MM.1S (cell line): ENCODE measurements around the gene ACAP1.
A peak's percentile ranks its signal among the peaks of the same experiment; 100 is the strongest.

Experiments
- DNase-seq: peaks from one replicate; pipeline ENCODE4 v3.0.0-alpha.2; 2015
- H2AFZ ChIP-seq: fragments of 300-600 bp; sonication (generic); 2 replicates; pipeline ENCODE4 v1.6.0; 2016; ENCODE audit warnings: antibody characterized with exemption, low read length
- H3F3A ChIP-seq: fragments of 300-600 bp; sonication (generic); 2 replicates; pipeline ENCODE4 v1.6.1; 2016; ENCODE audit warnings: mild to moderate bottlenecking, antibody characterized with exemption, low read length, moderate library complexity, mixed read lengths; ENCODE audit not compliant: insufficient read depth
- H3K27ac ChIP-seq: fragments of 300-600 bp; sonication (generic); 2 replicates; pipeline ENCODE4 v1.5.1; 2016; ENCODE audit warnings: mild to moderate bottlenecking, low read length
- H3K27me3 ChIP-seq: fragments of 300-600 bp; sonication (generic); replicated peaks from 2 replicates; pipeline ENCODE4 v1.6.0; 2016; ENCODE audit warnings: low read length; ENCODE audit not compliant: insufficient read depth
- H3K36me3 ChIP-seq: fragments of 300-600 bp; sonication (generic); replicated peaks from 2 replicates; pipeline ENCODE4 v1.6.1; 2016; ENCODE audit warnings: mild to moderate bottlenecking, low read length, mixed read lengths; ENCODE audit not compliant: insufficient read depth
- H3K4me1 ChIP-seq: fragments of 300-600 bp; sonication (generic); 2 replicates; pipeline ENCODE4 v1.6.1; 2016; ENCODE audit warnings: low read length, mixed read lengths
- H3K4me2 ChIP-seq: fragments of 300-600 bp; sonication (generic); 2 replicates; pipeline ENCODE4 v1.6.0; 2016; ENCODE audit warnings: low read depth, low read length
- H3K4me3 ChIP-seq: fragments of 300-600 bp; sonication (generic); 2 replicates; pipeline ENCODE4 v1.5.1; 2016; ENCODE audit warnings: low read length, mixed read lengths
- H3K79me2 ChIP-seq: fragments of 300-600 bp; sonication (generic); 2 replicates; pipeline ENCODE4 v1.6.1; 2016; ENCODE audit warnings: mixed run types, low read length, mixed read lengths
- H3K9ac ChIP-seq: fragments of 300-600 bp; sonication (generic); 2 replicates; pipeline ENCODE4 v1.6.1; 2016; ENCODE audit warnings: low read length, mixed read lengths
- H3K9me2 ChIP-seq: fragments of 300-600 bp; sonication (generic); replicated peaks from 2 replicates; pipeline ENCODE4 v1.6.1; 2016; ENCODE audit warnings: mild to moderate bottlenecking, low read length, mixed read lengths; ENCODE audit not compliant: insufficient read depth
- H3K9me3 ChIP-seq: fragments of 300-600 bp; sonication (generic); replicated peaks from 2 replicates; pipeline ENCODE4 v1.6.1; 2016; ENCODE audit warnings: mild to moderate bottlenecking, low read length, mixed read lengths; ENCODE audit not compliant: insufficient read depth
- H4K20me1 ChIP-seq: fragments of 300-600 bp; sonication (generic); 2 replicates; pipeline ENCODE4 v1.6.1; 2016; ENCODE audit warnings: mild to moderate bottlenecking, low read length, moderate library complexity, mixed read lengths; ENCODE audit not compliant: insufficient read depth
- EZH2 ChIP-seq: fragments of 300-600 bp; sonication (generic); optimal IDR thresholded peaks from 2 replicates; pipeline ENCODE3; 2017; ENCODE audit warnings: low read depth, mild to moderate bottlenecking, antibody characterized with exemption, low read length, mixed read lengths
- EZH2phosphoT487 ChIP-seq: fragments of 300-600 bp; sonication (generic); IDR thresholded peaks from 2 replicates; pipeline ENCODE4 v1.6.1; 2018; ENCODE audit warnings: antibody characterized with exemption, low read length
- TF ChIP-seq, protein P1 (sequence below): fragments of 300-600 bp; sonication (generic); IDR thresholded peaks from 2 replicates; pipeline ENCODE4 v1.5.1; 2016; ENCODE audit warnings: antibody characterized with exemption, low read length, mixed read lengths

The ACAP1 gene, protein sequence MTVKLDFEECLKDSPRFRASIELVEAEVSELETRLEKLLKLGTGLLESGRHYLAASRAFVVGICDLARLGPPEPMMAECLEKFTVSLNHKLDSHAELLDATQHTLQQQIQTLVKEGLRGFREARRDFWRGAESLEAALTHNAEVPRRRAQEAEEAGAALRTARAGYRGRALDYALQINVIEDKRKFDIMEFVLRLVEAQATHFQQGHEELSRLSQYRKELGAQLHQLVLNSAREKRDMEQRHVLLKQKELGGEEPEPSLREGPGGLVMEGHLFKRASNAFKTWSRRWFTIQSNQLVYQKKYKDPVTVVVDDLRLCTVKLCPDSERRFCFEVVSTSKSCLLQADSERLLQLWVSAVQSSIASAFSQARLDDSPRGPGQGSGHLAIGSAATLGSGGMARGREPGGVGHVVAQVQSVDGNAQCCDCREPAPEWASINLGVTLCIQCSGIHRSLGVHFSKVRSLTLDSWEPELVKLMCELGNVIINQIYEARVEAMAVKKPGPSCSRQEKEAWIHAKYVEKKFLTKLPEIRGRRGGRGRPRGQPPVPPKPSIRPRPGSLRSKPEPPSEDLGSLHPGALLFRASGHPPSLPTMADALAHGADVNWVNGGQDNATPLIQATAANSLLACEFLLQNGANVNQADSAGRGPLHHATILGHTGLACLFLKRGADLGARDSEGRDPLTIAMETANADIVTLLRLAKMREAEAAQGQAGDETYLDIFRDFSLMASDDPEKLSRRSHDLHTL

DNA sequence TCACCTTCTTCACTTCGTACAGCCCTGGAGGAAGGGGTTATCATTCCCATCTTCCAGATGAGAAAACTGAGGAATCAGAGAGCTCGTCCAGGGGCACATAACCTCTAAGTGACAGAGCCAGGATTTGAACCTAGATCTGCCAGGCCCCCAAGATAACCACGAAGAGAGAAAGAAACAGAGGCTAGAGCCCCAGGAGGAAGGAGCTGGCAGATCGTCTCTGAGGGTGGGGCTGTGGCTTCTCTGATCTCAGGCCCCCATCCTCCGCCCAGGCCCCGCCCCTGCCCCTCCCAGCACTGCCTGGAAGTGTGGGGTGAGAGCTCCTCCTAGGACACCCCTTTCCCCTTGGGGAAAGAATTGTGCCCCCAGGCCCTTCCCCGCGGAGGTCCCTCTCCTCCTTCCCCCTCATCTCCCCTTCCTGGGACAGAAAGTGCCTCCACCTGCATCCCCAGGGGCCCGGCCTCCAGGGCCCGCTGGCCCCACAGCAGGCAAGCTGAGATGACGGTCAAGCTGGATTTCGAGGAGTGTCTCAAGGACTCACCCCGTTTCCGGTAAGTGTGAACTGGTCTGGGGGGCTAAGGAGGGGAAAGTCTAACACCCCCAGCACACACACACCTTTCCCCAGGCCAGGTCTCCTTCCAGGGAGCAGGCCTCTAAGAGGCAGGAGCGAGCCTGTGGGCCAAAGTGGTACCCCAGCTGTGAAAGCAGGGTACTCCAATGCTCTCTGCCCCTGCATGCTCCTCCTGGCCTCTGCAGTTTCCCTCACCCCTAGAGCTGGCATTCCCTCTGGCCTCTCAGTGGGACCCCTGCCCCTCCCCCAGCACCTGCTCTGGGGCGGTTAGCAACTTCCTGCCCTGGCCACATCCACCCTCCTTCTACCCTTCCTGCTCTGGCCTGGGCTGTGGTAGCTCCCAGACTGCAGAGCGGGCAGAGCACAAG lies at the start of gene ACAP1:
Gene ACAP1 (plus strand): TSS at position 290 of the 936 bp plus-strand sequence. CDS start 206 bp downstream, at position 496.
- no peaks in the 10 kb centered on the region for H3K9me3 ChIP-seq
- H3K9ac ChIP-seq: peak within 1 kb of the TSS; percentile 41; the same call in 1 of the 2 replicates
- no peaks in the 10 kb centered on the region for H3K36me3 ChIP-seq
- peak; percentile 70 for DNase-seq
- no peaks in the 10 kb centered on the region for H3K27me3 ChIP-seq
- no peaks in the 10 kb centered on the region for H3K9me2 ChIP-seq
- H2AFZ ChIP-seq: peak within 1 kb of the TSS; percentile 24; the same call in 1 of the 2 replicates
- H3K79me2 ChIP-seq: peaks cover 24% of the 10 kb centered on the region
- no peak for TF ChIP-seq EZH2phosphoT487
- no peak for TF ChIP-seq EZH2
- TF ChIP-seq, protein P1, sequence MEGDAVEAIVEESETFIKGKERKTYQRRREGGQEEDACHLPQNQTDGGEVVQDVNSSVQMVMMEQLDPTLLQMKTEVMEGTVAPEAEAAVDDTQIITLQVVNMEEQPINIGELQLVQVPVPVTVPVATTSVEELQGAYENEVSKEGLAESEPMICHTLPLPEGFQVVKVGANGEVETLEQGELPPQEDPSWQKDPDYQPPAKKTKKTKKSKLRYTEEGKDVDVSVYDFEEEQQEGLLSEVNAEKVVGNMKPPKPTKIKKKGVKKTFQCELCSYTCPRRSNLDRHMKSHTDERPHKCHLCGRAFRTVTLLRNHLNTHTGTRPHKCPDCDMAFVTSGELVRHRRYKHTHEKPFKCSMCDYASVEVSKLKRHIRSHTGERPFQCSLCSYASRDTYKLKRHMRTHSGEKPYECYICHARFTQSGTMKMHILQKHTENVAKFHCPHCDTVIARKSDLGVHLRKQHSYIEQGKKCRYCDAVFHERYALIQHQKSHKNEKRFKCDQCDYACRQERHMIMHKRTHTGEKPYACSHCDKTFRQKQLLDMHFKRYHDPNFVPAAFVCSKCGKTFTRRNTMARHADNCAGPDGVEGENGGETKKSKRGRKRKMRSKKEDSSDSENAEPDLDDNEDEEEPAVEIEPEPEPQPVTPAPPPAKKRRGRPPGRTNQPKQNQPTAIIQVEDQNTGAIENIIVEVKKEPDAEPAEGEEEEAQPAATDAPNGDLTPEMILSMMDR: no peak
- peak within 1 kb of the TSS; percentile 67 for H3K4me3 ChIP-seq
- H4K20me1 ChIP-seq: no peaks in the 10 kb centered on the region
- peak within 1 kb of the TSS; percentile 30; the same call in 1 of the 2 replicates for H3K27ac ChIP-seq
- H3K4me2 ChIP-seq: peak within 1 kb of the TSS; percentile 58
- peaks cover 12% of the 10 kb centered on the region for H3F3A ChIP-seq
- H3K4me1 ChIP-seq: peaks cover 11% of the 10 kb centered on the region

DNA sequence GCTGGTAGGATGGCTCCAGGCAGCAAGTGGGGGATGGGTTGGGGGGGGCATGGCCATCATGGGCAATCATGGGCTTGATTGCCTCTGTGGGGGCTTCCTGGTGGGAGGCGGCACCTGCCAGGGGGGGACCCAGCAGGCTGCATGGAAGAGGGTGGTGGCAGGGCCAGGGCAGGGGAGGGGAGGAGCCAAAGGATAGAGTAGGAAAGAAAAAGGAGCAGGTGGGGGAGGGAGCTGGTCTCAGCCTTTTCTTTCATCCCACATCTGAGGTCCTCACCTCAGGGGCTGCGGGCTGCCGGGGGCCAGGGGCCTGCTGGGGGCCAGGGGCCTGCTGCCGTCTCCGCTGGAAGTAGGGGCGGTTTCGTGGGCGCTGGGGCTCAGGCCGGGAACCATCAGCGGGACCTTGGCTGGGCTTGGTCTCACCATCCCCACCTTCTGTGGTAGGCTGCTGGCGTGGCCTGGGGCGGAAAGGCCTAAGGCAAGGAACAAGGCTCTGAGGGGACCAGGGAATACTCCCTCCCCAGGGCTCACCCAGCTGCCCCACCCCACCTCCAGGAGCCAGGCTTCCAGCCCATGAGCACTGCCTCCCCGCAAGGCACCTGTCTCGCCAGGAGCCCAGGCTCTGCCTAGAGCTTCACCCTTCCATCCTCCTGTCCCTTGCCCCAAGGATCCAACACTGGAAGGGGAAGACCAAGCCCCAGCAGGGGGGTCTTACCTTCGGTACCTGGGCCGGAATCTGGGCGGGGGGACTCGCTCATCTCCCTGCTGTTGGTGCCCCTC lies 46.9 kb upstream of the ACAP1 start:
- Histone ChIP-seq H3K4me3 (no peak overlapping the region), H3K4me2 (no peak overlapping the region), H3K9me2 (no peaks in the 10 kb centered on the region), H3K27me3 (peaks cover 95% of the 10 kb centered on the region), H3K4me1 (peaks cover 7% of the 10 kb centered on the region), H4K20me1 (no peaks in the 10 kb centered on the region), H2AFZ (no peak overlapping the region), H3K36me3 (no peaks in the 10 kb centered on the region), H3K9ac (no peak overlapping the region), H3K27ac (no peak overlapping the region), H3F3A (no peaks in the 10 kb centered on the region), H3K79me2 (no peaks in the 10 kb centered on the region), H3K9me3 (no peaks in the 10 kb centered on the region)
- DNase-seq: no peak
- TF ChIP-seq, protein P1: no peak
- TF ChIP-seq EZH2: no peak
- TF ChIP-seq EZH2phosphoT487: no peak

DNA sequence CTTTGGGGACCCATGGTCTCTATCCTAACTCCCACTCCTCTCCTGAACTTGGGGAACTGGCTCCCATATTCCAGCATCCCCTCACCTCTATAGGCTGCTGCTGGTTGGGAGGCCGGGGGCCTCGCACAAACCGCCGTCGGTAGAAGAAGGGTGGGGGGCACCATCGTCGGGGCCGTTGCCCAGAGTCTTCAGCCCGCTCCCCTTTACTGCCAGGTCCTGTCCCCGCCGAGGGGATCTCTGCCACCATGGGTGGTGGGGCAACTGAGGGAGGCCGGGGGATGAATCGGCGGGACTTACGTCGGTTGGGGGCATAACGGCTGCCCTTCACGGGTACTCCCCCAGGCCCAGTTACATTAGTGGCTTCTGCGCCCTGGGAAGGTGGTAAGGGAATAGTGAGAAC lies 46.2 kb upstream of the ACAP1 start:
- no peaks in the 10 kb centered on the region for H3K36me3 ChIP-seq
- H3K27ac ChIP-seq: no peak overlapping the region
- H3K27me3 ChIP-seq: peaks cover 88% of the 10 kb centered on the region
- H3K9me2 ChIP-seq: no peaks in the 10 kb centered on the region
- no peak overlapping the region for H2AFZ ChIP-seq
- no peaks in the 10 kb centered on the region for H3F3A ChIP-seq
- no peaks in the 10 kb centered on the region for H3K79me2 ChIP-seq
- no peak overlapping the region for H3K4me2 ChIP-seq
- H4K20me1 ChIP-seq: no peaks in the 10 kb centered on the region
- no peaks in the 10 kb centered on the region for H3K9me3 ChIP-seq
- H3K9ac ChIP-seq: no peak overlapping the region
- DNase-seq: no peak
- TF ChIP-seq, protein P1: no peak
- TF ChIP-seq EZH2phosphoT487: no peak
- no peak overlapping the region for H3K4me3 ChIP-seq
- peaks cover 11% of the 10 kb centered on the region for H3K4me1 ChIP-seq
